HG03575 (cell line): ENCODE measurements around the gene SEPTIN10.
"Not testable (repeated sequence)": the region's sequence is repeated elsewhere in the genome, so short reads cannot be mapped to it uniquely, and the experiment has no call there.

Experiments
- ATAC-seq: cut with Tn5 transposase; IDR thresholded peaks from one replicate; pipeline ENCODE4 v1.9.1; 2021; ENCODE audit not compliant: unreplicated experiment, insufficient number of reproducible peaks, low FRiP score; ENCODE audit errors: extremely low read depth

SEPTIN10 gene

GRCh38 chr2:109609352-109610024, 4.3 kb downstream of the SEPTIN10 start:
- no peak for ATAC-seq

DNA sequence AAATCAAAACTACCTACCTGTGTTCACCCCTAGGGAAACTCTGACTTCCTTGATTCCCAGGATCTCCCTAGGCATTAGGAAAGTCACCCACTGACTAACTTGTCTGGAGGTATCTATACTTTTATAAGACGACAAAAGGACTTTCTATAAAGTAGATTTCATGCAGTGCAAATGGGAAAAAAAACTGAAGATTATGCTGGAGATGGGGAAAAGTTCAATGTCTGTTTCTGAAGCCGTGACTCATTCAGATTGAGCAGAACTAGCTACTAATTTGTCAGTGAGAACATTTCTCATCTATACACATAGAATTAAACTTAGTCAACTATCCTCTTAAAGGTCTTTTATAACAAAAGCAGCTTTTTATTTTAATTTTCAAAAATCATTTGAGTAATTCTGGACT, 6.0 kb downstream of the SEPTIN10 start:
- ATAC-seq, result no peak

DNA sequence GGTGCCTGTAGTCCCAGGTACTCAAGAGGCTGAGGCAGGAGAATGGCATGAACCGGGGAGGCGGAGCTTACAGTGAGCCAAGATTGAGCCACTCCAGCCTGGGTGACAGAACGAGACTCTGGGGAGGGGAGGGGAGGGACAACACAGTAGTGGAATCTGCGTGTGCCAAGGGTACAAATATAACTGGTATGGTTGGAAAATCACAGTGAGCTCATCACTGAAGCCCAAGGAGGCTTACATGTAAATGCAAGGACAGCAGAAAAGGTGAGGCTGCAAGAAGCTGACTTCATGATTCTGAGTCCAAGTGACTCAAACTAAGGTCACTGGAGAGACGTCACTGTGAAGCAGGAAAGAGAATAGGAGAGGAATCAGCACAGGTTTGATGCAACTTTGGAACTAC, 9.2 kb downstream of the SEPTIN10 start:
- ATAC-seq, result no peak

GRCh38 chr2:109602617-109603188, 11.1 kb downstream of the SEPTIN10 start:
- ATAC-seq, result no peak

GRCh38 chr2:109601783-109602182, 12.0 kb downstream of the SEPTIN10 start:
- ATAC-seq, result no peak

DNA sequence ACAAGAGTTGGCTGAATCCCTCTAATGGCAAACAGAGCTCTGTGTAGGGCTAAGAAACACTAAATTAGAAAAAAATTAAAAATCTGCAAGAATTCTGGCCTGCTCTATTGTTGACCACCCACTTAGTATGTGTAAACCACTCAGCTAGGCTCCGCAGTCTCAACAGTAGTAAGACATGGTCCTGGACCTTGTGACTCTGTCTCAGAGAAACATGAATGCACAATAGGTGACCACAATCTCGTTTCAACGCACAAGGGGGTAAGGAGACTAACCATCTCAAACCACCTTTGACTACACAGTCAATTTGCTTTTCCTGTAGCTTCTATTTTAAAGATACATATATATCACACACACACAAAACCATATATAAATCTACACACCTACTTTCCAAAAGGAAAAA, 16.5 kb downstream of the SEPTIN10 start:
- no peak for ATAC-seq

DNA sequence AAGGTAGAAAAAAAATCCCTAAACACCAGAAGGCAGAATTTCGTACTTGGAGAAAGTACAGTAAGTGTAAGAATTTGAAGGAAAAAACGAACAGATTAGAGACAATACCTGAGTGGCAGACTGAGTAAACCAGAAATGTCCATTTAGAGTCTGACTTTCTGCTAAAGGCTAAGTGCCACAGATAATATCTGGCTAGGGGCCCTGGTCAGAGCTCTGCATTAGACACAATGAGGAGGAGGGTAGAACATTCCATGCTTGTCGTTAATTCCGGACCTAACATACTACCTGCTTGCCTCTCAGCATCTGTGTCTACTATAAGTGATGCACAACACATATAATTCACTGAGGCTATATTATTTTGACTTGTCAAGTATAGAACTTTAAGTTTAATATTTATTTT, 18.1 kb downstream of the SEPTIN10 start:
- no peak for ATAC-seq

DNA sequence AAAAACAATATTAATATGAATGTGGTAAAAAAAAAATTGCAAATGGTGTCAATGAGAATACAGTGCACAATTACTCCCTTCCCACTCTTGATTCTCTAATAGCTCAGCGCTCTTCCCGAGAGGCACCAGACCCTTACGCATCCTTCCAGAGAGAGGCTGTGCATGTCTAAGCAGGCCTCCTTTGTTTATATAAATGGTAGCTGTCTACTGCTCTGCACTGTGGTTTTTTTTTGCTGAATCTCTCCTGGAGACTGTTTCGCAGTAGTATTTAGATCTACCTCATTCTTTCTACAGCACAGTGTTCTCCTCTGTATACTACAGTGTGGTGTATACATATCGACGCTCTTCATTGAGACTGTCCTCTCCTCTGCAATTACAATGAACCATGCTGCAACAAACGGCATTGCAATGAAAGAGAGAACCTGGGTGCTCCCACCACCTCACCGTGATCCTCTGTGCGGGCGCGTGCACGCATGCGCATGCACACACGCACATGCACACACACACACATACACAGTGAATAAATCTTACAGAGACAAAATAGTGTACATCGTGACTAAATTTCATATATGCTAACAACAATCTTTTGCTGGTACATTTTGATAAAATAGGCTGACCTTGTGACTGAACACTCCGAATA, 19.4 kb downstream of the SEPTIN10 start:
- no peak for ATAC-seq

DNA sequence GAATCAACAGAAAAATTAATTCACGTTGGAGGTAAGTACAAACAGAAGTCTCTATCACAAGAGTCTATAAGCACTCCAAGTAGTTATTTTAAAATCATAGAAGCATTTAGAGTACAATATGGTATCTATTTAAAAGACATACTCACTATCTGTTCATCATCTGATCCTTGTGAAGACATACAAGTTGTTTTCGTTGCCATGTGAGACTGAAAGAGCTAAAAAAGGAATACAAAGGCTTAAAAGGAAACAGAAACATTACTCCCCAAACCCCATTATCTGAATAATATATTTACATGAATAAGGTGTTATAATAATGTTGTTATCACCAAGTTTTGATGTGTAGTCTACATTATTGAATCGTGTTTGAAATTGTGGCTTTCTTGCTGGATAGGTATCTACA, 20.9 kb downstream of the SEPTIN10 start:
- ATAC-seq, result no peak

- ATAC-seq, result no peak
Observed at GRCh38 chr2:109591206-109591605, 22.6 kb downstream of the SEPTIN10 start.

GRCh38 chr2:109586687-109587086, 27.1 kb downstream of the SEPTIN10 start:
- no peak for ATAC-seq

DNA sequence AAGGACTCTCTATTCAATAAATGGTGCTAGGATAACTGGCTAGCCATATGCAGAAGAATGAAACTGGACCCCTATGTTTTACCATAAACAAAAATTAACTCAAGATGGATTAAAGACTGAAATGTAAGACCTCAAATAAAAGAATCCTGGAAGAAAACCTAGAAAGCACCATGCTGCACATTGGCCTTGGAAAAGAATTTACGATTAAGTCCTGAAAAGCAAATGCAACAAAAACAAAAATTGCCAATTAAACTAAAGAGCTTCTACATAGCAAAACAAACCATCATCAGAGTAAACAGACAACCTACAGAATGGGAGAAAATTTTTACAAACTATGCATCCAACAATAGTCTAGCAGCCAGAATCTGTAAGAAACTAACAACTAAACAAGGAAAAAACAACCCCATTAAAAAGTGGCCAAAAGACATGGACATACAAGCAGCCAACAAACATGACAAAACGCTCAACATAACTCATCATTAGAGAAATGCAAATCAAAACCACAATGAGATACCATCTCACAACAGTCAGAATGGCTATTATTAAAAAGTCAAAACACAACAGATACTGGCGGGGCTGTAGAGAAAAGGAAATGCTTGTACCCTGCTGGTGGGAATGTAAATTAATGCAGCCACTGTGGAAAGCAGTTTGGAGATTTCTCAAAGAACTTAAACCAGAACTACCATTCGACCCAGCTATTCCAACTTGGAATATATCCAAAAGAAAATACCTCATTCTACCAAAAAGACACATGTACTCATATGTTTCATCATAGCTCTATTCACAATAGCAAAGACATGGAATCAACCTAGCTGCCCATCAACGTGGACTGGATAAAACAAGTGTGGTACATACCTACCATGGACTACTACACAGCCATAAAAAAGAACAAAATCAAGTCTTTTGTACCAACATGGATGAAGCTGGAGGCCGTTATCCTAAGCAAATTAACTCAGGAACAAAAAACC, 30.6 kb downstream of the SEPTIN10 start:
- no peak for ATAC-seq

DNA sequence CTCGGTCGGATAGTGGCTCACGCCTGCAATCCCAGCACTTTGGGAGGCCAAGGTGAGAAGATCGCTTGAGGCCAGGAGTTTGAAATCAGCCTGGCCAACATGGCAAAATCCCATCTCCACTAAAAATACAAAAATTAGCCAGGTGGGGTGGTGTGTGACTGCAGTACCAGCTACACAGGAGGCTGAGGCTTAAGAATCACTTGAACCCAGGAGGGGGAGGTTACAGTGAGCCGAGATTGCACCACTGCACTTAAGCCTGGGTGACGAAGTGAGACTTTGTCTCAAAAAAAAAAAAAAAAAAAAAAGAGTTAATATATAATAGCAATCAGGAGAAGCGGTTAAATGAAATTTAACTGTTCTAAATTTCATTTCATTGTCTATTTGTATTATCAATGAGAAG, 36.1 kb downstream of the SEPTIN10 start:
- ATAC-seq, result not testable (repeated sequence)

GRCh38 chr2:109575373-109575772, 38.4 kb downstream of the SEPTIN10 start:
- no peak for ATAC-seq

DNA sequence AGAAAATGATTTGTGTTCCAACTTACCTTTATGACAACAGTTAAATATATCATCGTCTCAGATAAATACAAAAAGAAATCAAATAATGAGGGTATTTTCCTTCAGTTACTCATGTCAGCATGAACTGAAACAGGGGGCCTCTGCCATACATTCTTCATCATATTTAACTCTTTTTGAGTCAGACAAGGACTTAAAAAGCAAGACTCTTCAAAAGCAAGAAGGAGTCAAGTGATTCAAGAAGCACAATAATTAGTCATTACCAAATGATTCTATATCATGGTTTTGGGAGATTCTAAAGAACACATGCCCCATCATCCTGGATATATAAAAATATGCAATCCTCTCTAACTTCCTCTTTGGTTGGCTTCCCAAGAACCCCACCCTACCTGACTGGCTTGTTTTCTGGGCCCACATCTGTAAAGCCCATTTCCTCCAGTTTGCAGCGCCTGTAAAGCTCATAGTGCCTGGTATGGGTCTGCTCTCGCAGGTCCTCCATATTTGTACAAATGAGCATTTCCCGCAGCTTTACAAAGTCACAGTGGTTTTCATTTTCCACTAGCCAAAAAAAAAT, 49.7 kb downstream of the SEPTIN10 start:
- no peak for ATAC-seq

DNA sequence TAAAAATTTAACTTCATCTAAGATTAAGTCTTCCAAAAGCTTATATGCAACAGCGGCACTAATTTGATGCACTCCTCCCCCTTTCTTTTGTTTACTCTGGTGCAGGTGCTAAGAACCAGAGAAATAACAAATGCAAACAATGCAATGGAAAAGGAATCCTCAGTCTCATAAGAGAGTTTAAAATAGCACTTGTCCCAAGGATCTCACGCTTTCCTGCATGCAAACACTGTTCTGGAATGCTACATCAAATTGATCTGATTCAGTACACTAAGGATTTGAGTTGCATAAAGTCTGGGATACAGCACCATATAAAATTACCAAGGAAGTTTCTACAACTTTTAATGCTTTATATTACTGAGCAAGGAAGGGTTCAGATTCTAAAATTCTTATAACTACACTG, 50.5 kb downstream of the SEPTIN10 start:
- ATAC-seq, result no peak

DNA sequence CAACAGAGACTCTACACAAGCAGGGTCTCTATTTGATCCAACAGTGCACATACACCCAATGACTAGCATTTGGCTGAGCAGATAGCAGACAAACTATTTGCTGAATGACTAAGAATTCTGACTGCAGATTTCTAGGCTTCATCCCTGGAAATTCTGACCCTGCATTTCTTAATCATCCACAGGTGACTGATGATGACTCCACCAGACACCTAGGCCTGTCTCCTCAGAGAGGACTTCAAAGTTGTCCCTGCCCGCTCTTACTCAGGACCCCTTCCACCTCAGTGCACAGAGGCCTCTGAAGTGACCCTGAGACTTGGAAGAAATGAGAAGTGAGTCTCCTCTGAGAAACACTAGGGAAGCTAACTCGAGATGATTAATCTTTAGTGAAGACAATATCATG, 51.3 kb downstream of the SEPTIN10 start:
- ATAC-seq, result no peak

DNA sequence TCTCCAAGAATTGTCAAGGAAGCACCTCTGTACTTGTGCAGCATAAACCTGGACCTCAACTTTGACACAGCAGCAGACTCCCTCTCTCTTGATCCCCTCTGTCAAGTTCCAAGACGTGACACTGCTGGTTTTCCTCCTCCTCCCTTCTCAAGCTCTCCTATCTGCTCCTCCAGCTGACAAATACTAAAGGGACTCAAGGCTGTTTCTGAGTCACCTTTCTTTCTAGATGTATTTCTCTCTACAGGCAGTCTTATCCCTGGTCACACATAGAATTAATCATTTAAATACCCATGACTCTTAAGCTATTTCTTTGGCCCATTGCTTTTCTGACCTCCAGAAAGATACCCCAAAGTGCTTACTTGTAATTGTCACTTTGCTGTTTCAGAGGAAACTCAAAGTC, 53.5 kb downstream of the SEPTIN10 start:
- ATAC-seq, result no peak
